Fibroblast of skin of right quadriceps (primary cell): ENCODE measurements around the gene GUCY2D.

Experiments
- DNase-seq: peaks from one replicate; pipeline ENCODE4 v3.0.0-alpha.2; 2013

Gene GUCY2D

GRCh38 chr17:7992924-7993323 lies 9.5 kb upstream of the GUCY2D start:
- no peak for DNase-seq

- DNase-seq = no peak
These were observed 8.3 kb upstream of the GUCY2D start for GRCh38 chr17:7993972-7994589.

- DNase-seq = no peak
These were observed 6.7 kb upstream of the GUCY2D start for GRCh38 chr17:7995724-7996123.

GRCh38 chr17:7997186-7997585 lies 5.2 kb upstream of the GUCY2D start:
- peak; percentile 32 for DNase-seq

GRCh38 chr17:8002721-8003593 lies 542 bp downstream of the GUCY2D start:
- DNase-seq = no peak

- no peak for DNase-seq
These were observed 1.3 kb downstream of the GUCY2D start for GRCh38 chr17:8003594-8004181.

GRCh38 chr17:8004899-8005298 lies 2.5 kb downstream of the GUCY2D start:
- DNase-seq = peak; percentile 58

GRCh38 chr17:8005357-8005756 lies 2.9 kb downstream of the GUCY2D start:
- DNase-seq = no peak

- DNase-seq = no peak
These were observed 3.7 kb downstream of the GUCY2D start for GRCh38 chr17:8005967-8006730.

GRCh38 chr17:8006836-8007680 lies 4.6 kb downstream of the GUCY2D start:
- DNase-seq = no peak

- DNase-seq = no peak
These were observed 5.4 kb downstream of the GUCY2D start for GRCh38 chr17:8007836-8008235.

GRCh38 chr17:8012045-8012580 lies 9.7 kb downstream of the GUCY2D start:
- no peak for DNase-seq

GRCh38 chr17:8012996-8013640 lies 10.7 kb downstream of the GUCY2D start:
- no peak for DNase-seq

- no peak for DNase-seq
These were observed 11.5 kb downstream of the GUCY2D start for GRCh38 chr17:8013731-8014557.

GRCh38 chr17:8014558-8014850 lies 12.1 kb downstream of the GUCY2D start:
- no peak for DNase-seq

- no peak for DNase-seq
These were observed 13.0 kb downstream of the GUCY2D start for GRCh38 chr17:8015236-8015956.

- DNase-seq = no peak
These were observed 13.7 kb downstream of the GUCY2D start for GRCh38 chr17:8015957-8016631.

- peak; percentile 11 for DNase-seq
These were observed 14.4 kb downstream of the GUCY2D start for GRCh38 chr17:8016632-8017424.

- no peak for DNase-seq
These were observed 16.0 kb downstream of the GUCY2D start for GRCh38 chr17:8018436-8018835.
